Right lobe of liver (tissue), 4 donors: ENCODE measurements around the gene APP.

ENCODE experiments used
- CTCF ChIP-seq, 4 donors: fragments of 200-600 bp in 3 of 4; fragments of 450-650 bp in 1 of 4; IDR thresholded peaks; one replicate each; pipeline versions ENCODE4 v1.5.1 to v1.8.0; 2016 to 2022; ENCODE audit warnings: antibody characterized with exemption in 4 of 4, mild to moderate bottlenecking in 2 of 4
- POLR2A ChIP-seq: fragments of 450-650 bp; IDR thresholded peaks from one replicate; pipeline ENCODE4 v1.6.1; 2017; ENCODE audit warnings: antibody characterized with exemption, mild to moderate bottlenecking
- donor health status: DM: no; HTN: no; CAD: no.
- donor health status: DM: no; HTN: no; CAD: no.
- donor health status: DM: no; HTN: yes; CAD: no.

DNA sequence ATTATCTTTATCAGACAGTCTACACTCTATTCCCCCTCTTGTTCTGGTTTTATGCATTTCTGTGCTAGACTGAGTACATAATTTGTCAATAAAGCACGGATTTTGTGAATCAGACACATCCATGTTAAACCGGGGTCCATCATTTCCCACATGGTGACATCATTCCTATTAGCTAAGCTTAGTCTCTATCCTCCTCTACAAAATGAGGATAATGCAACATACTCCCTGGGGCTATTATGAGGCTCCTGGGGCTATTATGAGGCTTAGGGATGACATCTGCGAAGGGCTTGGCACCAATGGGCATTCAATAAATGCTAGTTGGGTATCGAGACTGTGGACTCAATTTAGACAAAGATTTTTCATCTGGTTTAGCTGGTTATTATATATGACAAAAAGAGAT, 25.1 kb upstream of the APP start:
- TF ChIP-seq CTCF (IDR thresholded peaks at IDR 0.05) (no peak), POLR2A (no peak)
